Measurements from ENCODE around the gene NRTN. TPM values are rescaled to one million over a fixed set of nuclear protein-coding genes. Genes with fewer than 3 reads are reported as not detected.

The NRTN gene
- total and polyA plus RNA-seq, 2 experiments from 2014 or later, result 4.0 to 5.5 TPM

GRCh38 chr19:5775668-5776309, 29.1 kb upstream of the NRTN start:
- H2AFZ ChIP-seq, result no peak overlapping the region

More at GRCh38 chr19:5775668-5776309, 29.1 kb upstream of the NRTN start:
- no peaks in the 10 kb centered on the region for H4K20me1 ChIP-seq (replicated peaks; ENCODE audit: insufficient read depth)
- no peaks in the 10 kb centered on the region for H3K27me3 ChIP-seq (ENCODE audit: insufficient read depth)
- Mint-ChIP-seq H3K4me1 (no peaks in the 10 kb centered on the region), H3K27me3 (ENCODE audit: insufficient read depth, low read depth, poor library complexity) (peaks cover 4% of the 10 kb centered on the region), H3K9me3 (peaks cover 7% of the 10 kb centered on the region; the same call in 1 of the 3 replicates), H3K4me3 (no peak overlapping the region), H3K36me3 (ENCODE audit: low read depth) (no peaks in the 10 kb centered on the region), H3K27ac (no peak overlapping the region)
- H3K79me2 ChIP-seq (replicated peaks; ENCODE audit: insufficient read depth), result no peaks in the 10 kb centered on the region
- DNase-seq (ENCODE audit: low spot score) (no peak), ATAC-seq (no peak)
- TF ChIP-seq CREB1 (CRISPR knock-in tag; IDR thresholded peaks at IDR 0.05; ENCODE audit: low read depth) (no peak), REST (IDR thresholded peaks at IDR 0.05; ENCODE audit: unreplicated experiment) (no peak), ETS1 (IDR thresholded peaks at IDR 0.05) (no peak), NANOG (IDR thresholded peaks at IDR 0.05; ENCODE audit: borderline replicate concordance) (no peak), CTCF (conservative IDR thresholded peaks at IDR 0.05; ENCODE audit: low read depth in 2 of 2) (no peak), POLR2AphosphoS5 (IDR thresholded peaks at IDR 0.05; ENCODE audit: low read depth) (no peak)
- no peaks in the 10 kb centered on the region for H3F3A ChIP-seq (replicated peaks; ENCODE audit: low read depth)
- H3K9me2 ChIP-seq (ENCODE audit: insufficient read depth), result peaks cover 5% of the 10 kb centered on the region; the same call in 1 of the 2 replicates
- H3K4me3 ChIP-seq, result no peak overlapping the region
- no peaks in the 10 kb centered on the region for H3K36me3 ChIP-seq (ENCODE audit: insufficient read depth)
- H3K27ac ChIP-seq (ENCODE audit: low read depth), result no peak overlapping the region
- H3K4me2 ChIP-seq, result no peak overlapping the region
- no peaks in the 10 kb centered on the region for H3K4me1 ChIP-seq (ENCODE audit: insufficient read depth)
